ENCODE measurements around the gene COQ10A.

DNA sequence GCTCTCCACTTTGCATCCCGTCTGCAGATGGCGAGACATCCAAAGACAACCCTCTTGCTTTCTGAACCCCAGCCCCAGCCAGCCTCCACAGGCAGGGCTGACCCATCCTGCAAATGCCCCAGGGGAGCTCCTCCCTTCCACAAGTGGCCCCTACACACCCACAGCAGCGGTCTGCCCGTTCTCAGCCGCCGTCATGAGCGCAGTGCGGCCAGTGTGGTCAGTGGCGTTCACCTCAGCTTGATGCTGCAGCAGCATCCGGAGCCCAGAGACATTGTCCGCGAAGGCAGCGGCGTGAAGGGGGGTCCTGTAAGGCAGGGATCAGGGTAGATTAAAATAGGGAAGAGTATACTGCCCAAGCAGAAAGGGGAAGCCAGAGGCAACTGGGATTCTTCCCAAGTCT is 22.2 kb upstream of the COQ10A start:
- TF ChIP-seq, protein P1, sequence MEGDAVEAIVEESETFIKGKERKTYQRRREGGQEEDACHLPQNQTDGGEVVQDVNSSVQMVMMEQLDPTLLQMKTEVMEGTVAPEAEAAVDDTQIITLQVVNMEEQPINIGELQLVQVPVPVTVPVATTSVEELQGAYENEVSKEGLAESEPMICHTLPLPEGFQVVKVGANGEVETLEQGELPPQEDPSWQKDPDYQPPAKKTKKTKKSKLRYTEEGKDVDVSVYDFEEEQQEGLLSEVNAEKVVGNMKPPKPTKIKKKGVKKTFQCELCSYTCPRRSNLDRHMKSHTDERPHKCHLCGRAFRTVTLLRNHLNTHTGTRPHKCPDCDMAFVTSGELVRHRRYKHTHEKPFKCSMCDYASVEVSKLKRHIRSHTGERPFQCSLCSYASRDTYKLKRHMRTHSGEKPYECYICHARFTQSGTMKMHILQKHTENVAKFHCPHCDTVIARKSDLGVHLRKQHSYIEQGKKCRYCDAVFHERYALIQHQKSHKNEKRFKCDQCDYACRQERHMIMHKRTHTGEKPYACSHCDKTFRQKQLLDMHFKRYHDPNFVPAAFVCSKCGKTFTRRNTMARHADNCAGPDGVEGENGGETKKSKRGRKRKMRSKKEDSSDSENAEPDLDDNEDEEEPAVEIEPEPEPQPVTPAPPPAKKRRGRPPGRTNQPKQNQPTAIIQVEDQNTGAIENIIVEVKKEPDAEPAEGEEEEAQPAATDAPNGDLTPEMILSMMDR (IDR thresholded peaks at IDR 0.05): no peak
- TF ChIP-seq POLR2A (IDR thresholded peaks at IDR 0.05): no peak
- no peak for TF ChIP-seq POLR2AphosphoS5 (IDR thresholded peaks at IDR 0.05; ENCODE audit: insufficient read depth in 1 of 2, low read depth in 1 of 2)
